ENCODE data around the gene PPP2R5E.
"Not testable (repeated sequence)": the region's sequence is repeated elsewhere in the genome, so short reads cannot be mapped to it uniquely, and the experiment has no call there.

The PPP2R5E gene

DNA sequence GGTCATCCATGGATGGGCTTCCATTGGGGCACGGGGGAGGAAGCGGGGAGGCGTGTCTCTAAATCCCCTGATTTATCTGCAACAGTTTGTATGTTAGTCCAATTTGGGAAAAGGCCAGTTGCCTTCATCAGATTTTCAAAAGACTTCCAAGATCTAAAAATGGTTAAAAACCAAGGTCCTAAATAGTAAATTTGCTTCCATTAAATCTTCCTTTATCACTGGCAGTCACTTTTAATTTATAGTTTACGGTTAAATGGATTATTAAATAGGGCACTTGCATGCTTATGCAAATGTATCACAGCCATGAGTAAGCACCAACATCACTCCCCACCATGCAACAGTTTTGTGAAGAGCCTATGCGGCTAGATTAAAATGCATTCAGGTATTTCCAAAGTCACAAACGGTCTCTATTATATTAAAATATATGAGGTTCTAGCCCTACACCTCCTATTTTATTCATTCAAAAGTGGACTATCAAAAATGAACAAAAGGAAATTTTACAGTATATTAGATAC is 116.3 kb downstream of the PPP2R5E start:
- no peak for DNase-seq

DNA sequence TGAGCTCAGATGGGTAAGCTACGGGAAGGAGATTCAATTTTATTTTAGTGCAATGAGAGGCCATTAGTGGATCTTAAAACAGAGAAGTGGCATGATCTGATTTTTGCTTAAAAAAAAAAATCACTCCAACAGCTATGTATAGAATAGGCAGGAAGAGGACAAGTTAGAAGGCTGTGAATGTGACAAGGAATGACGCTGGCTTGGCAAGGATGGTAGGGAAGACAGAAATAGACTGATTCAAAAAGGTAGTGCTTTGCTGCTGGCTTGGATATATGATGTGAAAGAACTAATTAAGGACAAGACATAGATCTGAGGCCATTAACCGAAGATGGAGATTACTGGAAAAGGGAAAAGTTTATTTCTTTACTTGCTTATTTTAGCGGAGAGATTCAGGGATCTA is 119.3 kb downstream of the PPP2R5E start:
- no peak for DNase-seq

DNA sequence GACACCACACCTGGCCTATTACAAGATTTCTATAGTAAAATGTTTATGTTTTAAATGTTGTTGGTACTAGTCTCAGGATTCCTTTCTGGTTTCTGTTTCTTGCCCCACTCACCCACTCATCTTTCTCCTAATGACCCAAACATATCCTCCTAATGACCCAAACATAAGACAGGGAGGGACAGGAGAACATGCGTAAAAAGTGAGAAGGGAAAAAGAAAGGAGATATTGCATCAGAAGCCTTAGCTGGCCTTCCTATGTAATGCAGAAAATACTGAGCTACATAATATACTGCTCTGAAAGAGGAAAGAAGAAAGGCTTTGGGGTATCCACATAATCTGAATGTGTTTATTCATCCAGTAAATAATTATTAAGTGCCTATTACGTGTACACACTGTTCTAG is 119.8 kb downstream of the PPP2R5E start:
- DNase-seq, result no peak

DNA sequence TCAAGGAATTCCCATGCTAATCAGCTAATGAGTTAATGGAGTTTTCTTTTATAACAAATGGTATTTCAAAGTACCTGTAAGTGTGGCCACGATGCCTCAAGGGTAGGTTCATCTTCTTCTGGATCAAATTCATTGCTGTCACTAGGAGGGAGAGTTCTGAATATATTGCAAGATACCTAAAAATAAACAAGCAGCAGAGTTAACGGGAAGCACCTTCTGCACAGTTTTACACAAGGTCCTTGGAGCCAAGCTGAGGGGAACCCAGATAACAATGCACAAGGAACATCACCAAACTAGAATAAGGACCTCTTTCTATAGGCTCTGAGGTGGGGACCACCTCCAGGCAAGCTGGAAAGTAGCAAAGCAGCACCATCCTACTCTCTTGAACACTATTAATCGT is 121.3 kb downstream of the PPP2R5E start:
- DNase-seq, result no peak

DNA sequence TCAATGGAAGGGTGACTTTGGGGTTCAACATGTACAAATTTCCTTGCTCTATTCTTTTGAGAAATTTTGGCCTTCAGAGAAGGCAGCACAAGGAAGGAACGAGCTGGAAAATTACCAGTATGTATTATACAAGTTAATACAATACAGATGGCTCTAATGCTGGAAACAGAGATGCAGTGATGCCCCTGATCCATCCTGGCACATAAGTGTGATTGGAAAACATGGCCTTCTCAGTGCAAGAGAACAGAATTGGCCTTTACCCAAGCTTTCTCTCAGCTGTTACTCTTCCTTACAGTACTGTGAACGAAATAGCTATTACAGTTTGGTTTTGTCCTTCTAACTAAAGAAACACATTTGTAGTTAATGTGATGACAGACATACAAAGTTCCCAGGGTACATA is 122.0 kb downstream of the PPP2R5E start:
- no peak for DNase-seq

DNA sequence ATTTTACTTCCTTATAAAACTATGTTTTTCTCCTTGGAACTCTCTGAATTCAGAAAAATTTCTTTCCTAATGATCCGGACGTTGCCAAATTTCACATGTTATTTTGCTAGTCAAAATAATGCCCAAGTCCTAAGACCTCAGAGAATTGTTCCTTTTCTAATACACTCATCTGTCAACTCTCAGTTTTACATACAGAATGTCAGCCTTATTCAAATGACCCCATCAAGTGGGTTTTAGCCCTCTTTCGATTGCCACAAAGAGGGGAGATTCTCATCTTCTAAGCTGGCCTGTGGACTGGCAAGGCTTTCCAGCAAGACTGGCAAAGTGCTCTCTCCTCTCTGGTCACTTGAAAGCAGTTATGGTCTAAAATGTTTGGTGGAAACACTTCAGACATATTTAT is 125.2 kb downstream of the PPP2R5E start:
- no peak for DNase-seq

DNA sequence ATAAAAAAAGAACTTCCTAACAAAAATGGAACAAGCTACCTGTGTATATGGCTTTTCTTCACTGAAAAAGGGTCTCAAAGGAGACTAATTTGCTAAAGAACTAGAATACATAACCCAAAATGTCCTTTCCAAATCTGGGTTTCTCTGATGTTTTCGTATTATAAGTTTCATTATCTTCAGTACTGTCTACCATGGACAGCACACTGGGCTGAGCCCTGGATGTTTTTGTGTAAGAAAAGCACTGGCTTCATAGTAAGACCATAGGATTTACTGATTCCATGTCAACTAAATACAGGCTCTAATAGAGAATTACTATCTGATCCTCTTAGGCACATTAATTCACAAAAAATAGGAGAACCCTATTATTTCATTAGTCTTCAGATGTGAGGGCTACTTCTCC is 130.2 kb downstream of the PPP2R5E start:
- no peak for DNase-seq

DNA sequence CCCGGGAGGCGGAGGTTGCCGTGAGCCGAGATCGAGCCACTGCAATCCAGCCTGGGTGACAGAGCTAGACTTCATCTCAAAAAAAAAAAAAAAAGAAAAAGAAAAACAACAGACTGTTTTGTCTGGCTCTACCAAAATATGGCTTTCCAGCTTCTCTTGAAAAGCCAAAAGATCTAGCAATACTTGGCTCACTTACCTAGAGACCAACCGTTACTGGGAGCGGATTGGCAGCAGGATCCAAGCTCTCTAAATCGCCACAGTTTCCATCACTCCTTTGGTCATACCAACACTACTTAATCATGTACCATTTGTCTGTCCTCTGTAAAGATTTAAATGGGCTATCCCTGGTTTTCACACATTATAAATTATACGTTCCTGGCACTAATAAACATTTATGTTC is 136.8 kb downstream of the PPP2R5E start:
- no peak for DNase-seq

DNA sequence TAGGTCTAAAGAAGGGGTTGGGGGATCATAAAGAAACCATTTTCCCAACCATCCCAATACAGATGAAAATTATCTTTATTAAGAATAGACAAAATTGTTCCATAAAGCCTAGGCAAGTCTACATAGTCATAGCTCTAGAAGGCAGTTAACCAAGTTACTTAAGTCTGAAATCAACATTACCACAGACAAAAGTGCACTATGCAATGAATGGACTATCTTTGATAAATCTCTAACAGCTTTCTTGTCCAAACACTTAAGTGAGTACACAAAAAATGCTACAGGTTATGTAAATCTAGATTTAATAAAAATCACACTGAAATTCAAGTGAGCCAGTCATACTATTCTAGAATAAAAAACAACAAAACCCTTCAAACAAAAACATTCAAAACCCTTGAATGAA is 137.5 kb downstream of the PPP2R5E start:
- DNase-seq, result no peak

DNA sequence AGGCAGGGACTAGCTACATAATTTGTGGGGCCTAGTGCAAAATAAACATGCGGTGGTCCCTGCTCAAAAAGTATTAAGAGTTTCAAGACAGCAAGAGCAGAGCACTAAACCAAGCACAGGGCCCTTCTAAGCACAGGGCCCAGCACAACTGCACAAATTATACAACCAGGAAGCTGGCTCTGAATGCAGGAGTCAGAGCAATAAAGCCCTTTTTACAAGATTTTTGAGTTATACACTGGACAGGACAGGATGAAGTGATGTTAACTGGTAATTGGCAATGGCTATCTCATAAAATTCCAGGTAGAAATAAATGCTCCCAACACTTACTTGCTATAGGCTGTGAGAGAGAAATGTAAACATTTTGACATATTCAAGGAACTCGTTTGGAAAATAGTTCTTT is 138.3 kb downstream of the PPP2R5E start:
- DNase-seq, result no peak

DNA sequence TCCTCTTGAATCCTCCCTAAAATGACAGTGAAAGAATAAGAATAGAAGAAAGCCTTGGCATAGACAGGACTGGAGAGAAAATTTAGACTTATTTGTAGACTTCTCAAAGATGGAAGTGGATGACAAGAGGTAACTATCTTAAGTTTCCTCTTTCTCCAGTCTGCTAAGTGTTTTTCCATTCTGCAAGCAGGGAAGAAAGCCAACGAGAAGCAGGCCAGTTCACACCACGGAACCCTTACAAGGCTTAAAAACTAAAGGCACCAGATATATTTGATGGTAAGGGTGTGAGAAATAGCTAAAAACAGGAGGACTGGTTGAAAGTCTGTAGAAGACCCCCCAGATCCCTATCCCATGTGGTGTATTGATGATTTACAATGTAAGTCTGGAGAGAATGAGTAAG is 141.5 kb downstream of the PPP2R5E start:
- no peak for DNase-seq

DNA sequence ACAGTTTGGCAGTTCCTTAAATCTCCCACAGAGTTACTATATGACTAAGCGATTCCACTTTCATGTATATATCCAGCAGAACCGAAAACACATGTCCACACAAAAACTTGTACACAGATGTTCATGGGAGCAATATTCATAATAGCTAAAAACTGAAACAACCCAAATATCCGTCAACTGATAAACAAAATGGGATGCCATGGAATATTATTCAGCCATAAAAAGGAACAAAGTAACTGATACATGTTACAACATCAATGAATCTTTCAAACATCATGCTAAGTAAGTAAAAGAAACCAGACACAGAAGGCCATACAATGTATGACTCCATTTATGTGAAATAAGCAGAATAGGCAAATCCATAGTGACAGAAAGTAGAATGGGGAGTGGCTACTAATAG is 144.2 kb downstream of the PPP2R5E start:
- no peak for DNase-seq

DNA sequence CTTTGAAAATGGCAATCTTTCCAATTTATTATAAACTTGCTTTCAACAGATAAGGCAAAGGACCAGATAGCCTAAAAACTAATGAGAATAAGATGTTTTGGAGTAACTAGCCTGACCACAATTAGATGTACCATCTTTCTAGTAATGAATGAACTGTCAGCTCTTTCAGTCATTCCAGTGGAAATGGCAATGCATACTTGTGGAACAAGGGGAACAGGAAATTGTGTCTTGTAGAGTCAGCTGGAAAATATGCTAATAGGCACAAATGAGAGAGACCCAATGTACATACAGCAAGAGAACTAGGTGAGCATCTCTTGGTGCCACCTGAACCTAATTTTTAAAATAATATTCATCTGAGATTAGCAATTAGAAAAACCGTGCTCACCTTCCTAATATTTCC is 148.3 kb downstream of the PPP2R5E start:
- DNase-seq, result peak; percentile 56

DNA sequence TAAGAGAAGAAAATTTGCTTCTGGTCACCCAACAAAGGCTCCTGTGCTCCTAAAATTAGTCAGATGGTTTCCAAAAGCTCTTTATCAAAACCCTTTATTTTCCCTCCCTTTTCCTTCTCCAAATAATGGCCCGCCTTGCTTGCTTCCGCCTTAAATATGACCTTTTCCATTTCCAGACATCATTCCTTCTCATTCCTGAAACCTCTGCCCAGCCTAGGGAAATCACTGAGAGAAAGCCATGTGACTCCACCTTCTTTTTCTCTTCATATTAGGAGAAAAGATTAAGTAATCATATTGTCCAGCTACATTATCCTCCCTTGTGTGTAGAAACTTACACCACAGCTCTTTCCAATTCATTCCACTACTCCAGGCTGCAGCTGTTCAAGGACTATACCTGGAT is 148.7 kb downstream of the PPP2R5E start:
- DNase-seq, result no peak

DNA sequence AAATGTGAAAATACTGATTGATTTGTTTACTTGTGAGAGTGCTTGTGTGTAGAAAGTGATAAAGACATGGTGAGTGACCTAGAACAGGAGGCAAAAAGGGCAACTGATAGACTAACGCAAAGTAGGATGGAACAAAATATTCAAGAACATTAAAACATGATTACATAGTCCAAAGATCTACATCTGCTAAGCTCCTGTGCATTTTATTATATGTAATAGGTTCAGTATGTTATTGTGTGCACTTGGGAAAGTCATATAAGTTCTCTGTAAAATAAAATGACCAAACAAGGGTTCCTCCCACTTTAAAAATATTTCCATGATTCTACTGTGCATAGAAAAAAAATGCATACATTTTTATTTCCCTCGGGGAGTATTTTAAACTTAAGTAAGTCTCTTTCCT is 150.2 kb downstream of the PPP2R5E start:
- no peak for DNase-seq

DNA sequence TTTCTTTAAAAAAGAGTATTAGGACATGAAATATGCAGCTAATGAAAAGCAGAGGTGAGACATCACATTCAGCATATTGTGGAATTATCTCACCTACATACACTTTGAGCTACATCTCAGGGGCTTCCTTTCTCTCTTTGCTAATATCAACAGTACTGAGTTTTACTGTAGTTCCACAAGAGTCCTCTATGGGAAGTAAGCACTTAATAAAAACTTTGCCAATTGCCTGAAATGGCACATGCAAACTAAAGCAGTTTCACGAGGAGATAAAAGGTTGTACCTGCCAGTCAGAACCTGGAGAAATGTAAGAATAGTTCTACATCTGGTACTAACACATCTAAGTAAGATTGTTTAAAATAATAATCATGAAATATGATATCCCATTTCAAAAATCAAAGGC is 150.9 kb downstream of the PPP2R5E start:
- DNase-seq, result no peak

DNA sequence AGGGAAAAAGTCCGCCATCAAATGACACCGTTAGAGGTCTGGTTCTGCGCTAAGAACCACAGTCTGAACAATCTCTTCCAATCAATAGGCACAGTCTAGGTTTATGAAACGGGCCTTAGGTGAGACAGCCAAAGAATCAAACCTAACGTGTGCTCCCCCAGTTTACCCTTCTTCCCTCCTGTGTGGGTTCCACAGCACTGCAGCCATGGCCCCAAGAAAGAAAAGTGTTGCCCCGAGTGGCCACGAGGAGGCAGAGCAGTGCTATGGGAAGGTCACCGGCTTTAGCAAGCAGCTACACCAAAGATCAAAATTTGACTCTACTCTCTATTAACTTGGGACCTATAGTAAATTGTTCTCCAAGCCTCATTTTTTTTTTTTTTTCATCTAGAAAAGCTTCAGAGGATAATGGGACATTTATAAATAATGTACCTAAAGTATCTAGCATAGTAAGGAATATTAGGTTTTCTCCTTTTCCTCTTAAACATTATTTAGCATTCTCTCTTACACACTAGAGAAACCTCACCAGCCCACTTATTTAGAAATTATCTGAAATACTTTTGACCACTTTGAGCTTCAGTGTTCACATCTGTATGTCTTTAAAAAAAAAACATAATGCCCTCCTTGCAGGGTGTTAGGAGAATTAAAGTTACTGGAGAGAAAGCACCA is 154.3 kb downstream of the PPP2R5E start:
- peak; percentile 49 for DNase-seq

DNA sequence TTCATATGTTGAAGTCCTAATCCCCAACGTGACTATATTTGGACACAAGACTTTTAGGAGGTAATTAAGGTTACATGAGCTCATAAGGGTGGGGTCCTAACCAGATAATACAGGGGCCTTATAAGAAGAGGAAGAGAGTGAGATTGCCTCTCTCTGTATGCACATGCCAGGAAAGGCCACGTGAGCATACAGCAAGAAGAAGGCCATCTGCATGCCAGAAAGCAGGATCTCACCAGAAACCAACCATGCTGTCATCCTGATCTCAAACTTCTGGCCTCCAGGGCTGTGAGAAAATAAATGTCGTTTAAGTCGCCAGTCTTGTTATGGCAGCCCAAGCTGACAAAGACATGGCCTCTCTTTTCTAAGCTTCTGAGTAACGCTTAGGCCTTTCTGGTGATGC is 155.5 kb downstream of the PPP2R5E start:
- no peak for DNase-seq

DNA sequence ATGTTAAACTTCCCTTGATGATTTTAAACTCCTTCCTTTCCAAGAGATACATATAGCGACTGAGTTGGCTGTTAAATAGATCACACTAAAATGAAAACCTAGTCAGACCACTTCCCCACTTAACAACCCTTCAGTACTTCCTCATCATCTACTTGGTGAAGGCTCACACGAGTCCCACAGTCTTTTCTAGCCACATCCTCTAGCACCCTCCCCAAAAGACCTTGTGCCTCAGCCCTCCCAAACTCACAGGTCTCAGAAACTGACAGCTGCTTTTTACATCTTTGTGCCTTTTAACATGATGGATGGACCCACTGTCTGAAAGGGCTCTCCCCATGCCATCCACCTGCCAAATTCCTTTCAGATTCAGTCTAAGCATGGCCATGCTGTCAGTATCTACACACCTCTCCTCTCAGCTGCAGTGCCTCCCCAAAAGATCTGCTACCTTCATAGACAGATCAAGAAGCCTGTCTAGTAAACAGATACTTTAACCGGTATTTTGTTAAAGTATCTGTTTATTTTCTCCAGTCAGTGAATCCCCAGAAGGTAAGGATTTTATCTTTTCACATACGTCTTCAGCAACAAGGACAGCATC is 159.3 kb downstream of the PPP2R5E start:
- DNase-seq, result no peak

DNA sequence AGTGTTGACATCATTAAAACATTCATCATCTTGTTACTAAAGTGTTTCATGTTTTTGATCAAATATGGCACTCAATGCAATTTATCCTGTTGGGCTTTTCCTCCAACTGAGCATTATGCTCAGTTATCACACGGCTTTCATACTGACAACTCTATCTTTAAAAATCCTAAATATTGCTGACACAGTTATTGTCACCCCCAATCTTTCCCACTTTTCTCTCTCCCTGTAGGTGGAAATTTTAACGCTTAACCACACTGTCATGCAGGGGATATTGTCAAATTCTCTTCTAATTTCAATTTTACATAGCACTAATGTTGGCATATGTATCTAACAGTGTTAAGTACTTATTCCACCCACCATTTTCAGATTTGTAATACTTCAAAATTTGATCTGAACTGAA is 164.7 kb downstream of the PPP2R5E start:
- no peak for DNase-seq

DNA sequence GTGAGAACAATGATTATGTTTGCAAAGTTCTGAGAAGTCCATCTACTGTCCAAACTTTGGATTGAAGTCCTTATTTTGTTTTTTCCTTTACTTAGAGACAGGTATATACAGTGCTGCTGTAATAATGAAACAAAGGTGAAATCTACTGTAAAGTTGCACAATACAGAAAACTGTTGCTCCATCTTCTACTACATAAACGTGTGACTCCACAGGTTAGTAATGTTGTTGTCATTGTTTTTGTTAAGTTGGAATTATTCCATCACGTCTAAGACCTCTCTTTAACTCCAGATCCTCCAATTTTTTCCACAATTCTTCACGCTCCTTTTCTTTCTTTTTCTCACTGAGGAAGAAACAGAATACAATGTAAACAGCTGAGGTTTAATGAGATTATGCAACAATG is 167.4 kb downstream of the PPP2R5E start:
- DNase-seq, result peak; percentile 8

DNA sequence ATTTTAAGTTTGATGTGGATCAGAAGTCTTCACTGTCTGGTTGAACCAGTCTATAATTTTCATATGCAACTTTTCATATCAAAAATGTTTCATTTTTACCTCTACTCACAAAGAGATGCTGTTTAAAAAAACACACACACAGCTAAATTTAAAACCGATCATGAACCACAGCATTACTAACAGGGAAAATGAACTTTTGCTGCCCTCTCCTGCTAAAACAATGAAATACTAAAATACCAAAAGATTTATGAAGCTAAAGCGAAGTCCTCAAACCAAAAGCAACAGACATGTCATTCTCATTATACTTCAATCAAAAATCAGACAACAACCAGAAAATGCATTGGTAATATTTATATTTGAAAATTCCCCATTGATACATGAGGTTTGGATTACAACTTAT is 171.6 kb downstream of the PPP2R5E start:
- not testable (repeated sequence) for DNase-seq

DNA sequence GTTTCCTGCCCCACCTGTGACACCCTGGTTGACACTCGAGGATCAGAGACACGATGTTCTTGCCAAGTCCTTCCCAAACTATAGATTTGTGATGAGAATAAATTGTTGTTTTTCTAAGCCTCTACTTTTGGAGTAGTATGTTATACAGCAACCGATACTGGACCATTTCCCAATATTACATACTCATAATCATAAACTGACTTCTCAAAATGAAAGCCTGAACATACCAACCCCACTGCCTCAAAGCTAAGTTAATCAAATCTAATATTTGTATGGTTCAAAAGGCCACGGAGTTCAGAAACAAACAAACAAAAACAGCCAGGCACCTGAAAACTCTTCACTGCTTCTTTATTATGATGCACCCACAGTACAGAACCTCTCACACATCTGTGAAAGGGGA is 172.1 kb downstream of the PPP2R5E start:
- no peak for DNase-seq

DNA sequence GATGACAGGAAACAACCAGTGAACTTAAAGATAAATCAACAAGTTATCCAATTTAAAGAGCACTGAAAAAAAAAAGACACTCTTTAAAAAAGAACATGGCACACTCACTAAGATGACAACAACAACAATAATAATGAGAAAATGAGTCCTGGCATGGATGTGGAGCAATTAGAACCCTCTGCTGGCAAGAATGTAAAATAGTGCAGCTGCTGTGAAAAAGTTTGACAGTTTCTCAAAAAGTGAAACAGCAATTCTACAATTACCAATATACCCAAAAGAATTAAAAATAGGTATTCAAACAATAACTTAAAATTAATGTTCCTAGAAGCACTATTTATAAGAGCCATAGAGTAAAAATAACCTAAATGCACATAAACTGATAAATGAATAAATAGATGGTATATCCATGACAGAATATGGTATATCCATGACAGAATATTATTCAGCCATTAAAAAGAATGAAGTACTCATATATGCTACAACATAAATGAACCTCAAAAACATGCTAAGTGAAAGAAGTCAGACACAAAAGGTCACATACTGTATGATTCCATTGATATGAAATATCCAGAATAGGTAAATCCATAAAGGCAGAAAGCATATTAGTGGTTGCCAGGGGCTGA is 175.3 kb downstream of the PPP2R5E start:
- DNase-seq, result no peak

DNA sequence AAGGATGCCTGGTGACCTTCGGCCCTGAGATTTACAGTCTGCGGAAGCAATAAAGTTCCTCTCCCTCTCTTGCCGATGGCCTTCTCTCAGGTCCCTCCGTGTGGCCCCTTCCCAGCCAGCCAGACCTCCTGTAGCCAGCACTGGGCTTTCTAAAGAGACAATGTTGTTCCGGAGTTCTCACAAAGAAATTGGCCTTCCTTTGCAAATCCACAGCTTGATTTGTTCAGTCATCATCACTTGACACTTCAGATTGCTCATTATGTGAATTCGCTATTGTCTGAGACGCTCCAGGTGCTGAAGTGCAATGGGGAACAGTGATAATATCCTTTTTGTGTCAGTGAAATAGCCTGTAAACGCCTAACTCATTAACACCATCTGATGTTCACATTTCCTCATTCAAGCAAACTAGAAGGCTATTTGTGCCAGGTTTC is 180.8 kb downstream of the PPP2R5E start:
- DNase-seq, result no peak
